Lower leg skin (tissue), 4 donors: Measurements from ENCODE around the gene ZNF578. TPM values are rescaled to one million over a fixed set of nuclear protein-coding genes. Genes with fewer than 3 reads are reported as not detected.
A peak's percentile ranks its signal among the peaks of the same experiment; 100 is the strongest.
"Not testable (repeated sequence)": the region's sequence is repeated elsewhere in the genome, so short reads cannot be mapped to it uniquely, and the experiment has no call there.

Experiments
- DNase-seq, 2 donors: peaks; one replicate each; pipeline ENCODE4 v3.0.0-alpha.2; 2019; ENCODE audit warnings: low spot score in 2 of 2
- H3K4me3 ChIP-seq: fragments of 200-600 bp; sonication (generic); 2 replicates; pipeline ENCODE4 v1.5.1; 2017; ENCODE audit warnings: mild to moderate bottlenecking, low read depth; ENCODE audit not compliant: poor library complexity, severe bottlenecking
- CTCF ChIP-seq, 3 donors: fragments of 450-650 bp; IDR thresholded peaks; one replicate each; pipeline ENCODE4 v1.5.1; 2016; ENCODE audit warnings: antibody characterized with exemption in 3 of 3, mild to moderate bottlenecking in 3 of 3, moderate library complexity in 2 of 3
- POLR2A ChIP-seq, 2 donors: fragments of 450-650 bp; IDR thresholded peaks; one replicate each; pipeline ENCODE4 v1.6.1; 2016 to 2017; ENCODE audit warnings: antibody characterized with exemption in 2 of 2, mild to moderate bottlenecking in 1 of 2, moderate library complexity in 1 of 2
- WGBS, 2 donors: methylation state at CpG; one replicate each; pipeline ENCODE4 v1.1.5; 2018; 5-methylcytosine and 5-hydroxymethylcytosine counted together
- intact Hi-C: fragments of 100-400 bp; cut with DNase I; formaldehyde crosslinking; loops from one replicate; pipeline ENCODE4 v1.15.0; 2023; ENCODE audit warnings: low total_unique reads
- total RNA-seq, 4 donors: library from RNA; depleted of rRNA; stranded (reverse); fragments of >200 nt; gene quantifications; one replicate each; pipeline ENCODE4 v1.1.0, GENCODE V29; 2016

ZNF578 gene
- total RNA-seq, 4 donors from 2014 or later, result 0.56 to 1.1 TPM; not detected in 2

DNA sequence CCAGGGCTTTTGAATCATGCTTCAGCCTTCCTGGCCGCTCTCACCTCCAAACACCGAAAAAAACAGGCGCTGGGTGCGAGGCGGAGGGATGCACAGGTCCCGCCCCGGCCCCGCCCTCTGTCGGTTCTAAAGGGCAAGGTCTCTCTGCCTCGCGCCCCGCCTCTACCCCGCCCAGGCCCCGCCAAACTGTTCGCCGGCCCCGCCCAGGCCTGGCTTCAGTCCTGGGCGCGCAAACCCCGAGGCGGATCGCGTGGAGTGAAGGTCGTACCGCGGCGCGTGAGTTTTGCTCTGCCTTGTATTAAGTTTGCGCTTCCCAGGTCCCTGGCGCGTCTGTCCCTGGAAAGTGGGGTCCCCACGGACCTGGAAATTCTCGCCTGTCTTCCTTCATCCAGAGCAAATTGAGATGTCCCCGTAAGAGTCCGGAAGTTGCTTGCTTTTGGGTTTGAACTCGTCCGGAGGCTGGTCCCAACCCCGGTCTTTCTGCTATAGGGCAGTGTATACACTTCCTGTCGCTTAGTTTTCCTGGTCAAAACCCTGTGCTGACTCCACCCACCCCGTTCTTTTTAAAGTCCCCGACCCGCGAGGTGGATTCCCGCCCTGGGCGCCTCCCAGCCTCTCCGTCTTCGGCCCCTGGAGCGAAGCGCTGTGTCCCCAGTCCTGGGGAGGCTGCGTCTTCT is 82.6 kb downstream of the ZNF578 start:
- peak overlapping the region; percentile 16 for H3K4me3 ChIP-seq
- intact Hi-C loops, result no loop called here

DNA sequence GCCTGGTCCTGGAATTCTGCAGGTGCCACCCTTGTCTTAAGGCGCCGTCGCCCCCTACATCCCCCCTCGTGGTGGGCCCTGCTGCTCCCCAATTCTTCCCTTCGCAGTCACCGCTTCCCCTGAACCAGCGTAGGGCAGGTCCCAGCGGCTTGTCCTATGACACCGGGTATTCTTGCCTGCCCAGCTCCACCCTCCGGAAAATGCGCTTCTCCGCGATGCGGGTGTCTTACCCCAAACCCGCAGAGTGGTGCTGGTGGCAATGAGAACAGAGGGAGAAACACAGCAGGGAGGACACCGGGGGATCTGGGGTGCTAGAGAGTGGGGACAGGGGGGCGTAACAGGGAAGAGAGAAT is 83.1 kb downstream of the ZNF578 start:
- DNase-seq, result peak in 1 of 2 donors; percentile 89
- H3K4me3 ChIP-seq, result peak overlapping the region; percentile 16
- 1 to 11% methylated on average over 17 of the region's 17 CpGs for WGBS, 2 donors
- intact Hi-C loops, result no loop called here
- TF ChIP-seq CTCF (IDR thresholded peaks at IDR 0.05), result no peak

More for the DNA sequence above, 82.6 kb downstream of the ZNF578 start:
- 0% methylated on average over 26 to 29 of the region's 50 CpGs for WGBS, 2 donors
- no peak for TF ChIP-seq CTCF (IDR thresholded peaks at IDR 0.05)
- no peak for TF ChIP-seq POLR2A (IDR thresholded peaks at IDR 0.05)
- peak; percentile 83 to 97 for DNase-seq

DNA sequence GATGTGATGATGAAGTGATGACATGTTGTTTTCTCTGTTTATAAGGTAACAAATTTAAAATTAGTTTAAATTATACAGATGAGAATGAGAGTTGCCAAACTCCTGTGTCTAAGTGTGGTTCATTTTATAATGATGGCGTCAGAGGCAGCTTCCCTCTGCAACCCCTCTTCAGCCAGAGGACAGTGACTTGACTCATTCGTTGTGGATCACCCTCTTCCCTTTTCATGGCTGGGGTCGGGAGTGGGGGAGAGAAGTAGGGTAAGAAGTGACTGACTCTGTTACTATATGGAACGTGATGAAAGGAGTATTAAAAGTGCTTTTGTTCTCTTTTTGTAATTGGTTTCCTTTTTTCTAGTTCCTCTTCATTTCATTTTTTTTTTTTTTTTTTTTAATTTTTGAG is 85.5 kb downstream of the ZNF578 start:
- H3K4me3 ChIP-seq, intact Hi-C loops, DNase-seq: not testable (repeated sequence)
- WGBS, 2 donors, result 67% methylated on average over 4 of the region's 4 CpGs

DNA sequence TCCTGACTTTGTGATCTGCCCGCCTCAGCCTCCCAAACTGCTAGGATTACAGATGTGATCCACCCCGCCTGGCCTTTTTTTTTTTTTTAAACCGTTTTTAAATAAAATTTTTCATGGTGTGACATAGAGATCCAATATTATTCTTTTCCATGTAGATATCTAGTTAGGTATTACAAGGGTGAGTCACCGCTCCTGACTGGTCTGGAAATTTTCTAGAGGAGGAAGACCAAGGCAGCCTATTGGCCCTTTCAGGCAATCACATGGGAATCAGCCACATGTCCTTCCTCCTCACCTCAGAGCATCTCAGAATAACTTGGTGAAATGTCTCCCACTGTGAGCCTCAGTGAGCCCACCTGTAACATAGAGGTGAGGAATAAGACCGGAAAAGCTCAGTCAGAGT is 87.8 kb downstream of the ZNF578 start:
- 93 to 97% methylated on average over 5 of the region's 5 CpGs for WGBS, 2 donors
- DNase-seq, intact Hi-C loops: not testable (repeated sequence)

GRCh38 chr19:52541608-52542007 is 88.3 kb downstream of the ZNF578 start:
- H3K4me3 ChIP-seq, result no peak overlapping the region
- intact Hi-C loops, result no loop called here
- 82 to 88% methylated on average over 5 of the region's 5 CpGs for WGBS, 2 donors
- DNase-seq, result no peak
- TF ChIP-seq CTCF (IDR thresholded peaks at IDR 0.05) (no peak), POLR2A (IDR thresholded peaks at IDR 0.05) (no peak)

More for the DNA sequence above, 87.8 kb downstream of the ZNF578 start:
- H3K4me3 ChIP-seq, result not testable (repeated sequence)

GRCh38 chr19:52542541-52542940 is 89.2 kb downstream of the ZNF578 start:
- DNase-seq, intact Hi-C loops, H3K4me3 ChIP-seq: not testable (repeated sequence)
- WGBS, 2 donors, result 83 to 86% methylated on average over 6 of the region's 6 CpGs

DNA sequence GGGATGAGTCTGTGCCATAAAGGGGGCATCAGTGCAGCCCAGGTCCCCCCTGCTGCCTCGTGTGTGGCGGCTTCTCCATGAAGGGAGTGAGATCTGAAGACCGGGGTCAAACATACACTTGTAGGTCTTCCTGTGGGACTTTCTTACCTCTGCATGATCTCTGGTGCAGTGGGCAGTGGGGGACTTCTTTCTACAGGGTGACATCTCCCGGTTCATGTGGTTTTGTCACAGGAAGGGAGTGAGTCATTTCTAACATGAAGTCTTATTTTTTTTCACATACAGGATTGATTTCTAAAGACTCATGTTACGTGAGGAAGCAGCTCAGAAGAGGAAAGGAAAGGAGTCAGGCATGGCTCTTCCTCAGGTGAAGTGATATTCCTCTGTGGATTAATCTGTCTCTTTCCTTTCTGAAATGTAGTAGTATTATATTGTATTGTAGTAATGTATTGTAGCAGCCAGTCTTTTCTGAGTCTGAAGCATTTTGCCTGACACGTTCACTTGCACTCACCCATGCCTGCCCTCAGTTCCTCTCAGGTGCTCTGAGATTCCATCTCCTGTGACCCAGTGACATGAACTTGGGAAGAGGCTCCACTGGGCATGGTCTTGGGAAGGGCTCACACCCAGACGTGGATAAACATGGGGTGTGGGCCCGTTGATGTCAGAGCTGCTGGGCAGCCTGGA is 89.8 kb downstream of the ZNF578 start:
- TF ChIP-seq POLR2A (IDR thresholded peaks at IDR 0.05) (no peak), CTCF (IDR thresholded peaks at IDR 0.05) (no peak)
- WGBS, 2 donors, result 77 to 81% methylated on average over 8 of the region's 8 CpGs

More for the DNA sequence above, 89.8 kb downstream of the ZNF578 start:
- intact Hi-C loops, result no loop called here
- no peak overlapping the region for H3K4me3 ChIP-seq
- no peak for DNase-seq
